DND-41 (cell line): Measurements from ENCODE around the gene MLC1.

ENCODE experiments used
- CTCF ChIP-seq: IDR thresholded peaks from 2 replicates; pipeline ENCODE4 v1.5.1; 2012; ENCODE audit warnings: borderline replicate concordance, low read length, moderate library complexity, mild to moderate bottlenecking; ENCODE audit not compliant: poor library complexity, severe bottlenecking; ENCODE audit errors: extremely low read depth
- EZH2 ChIP-seq: IDR thresholded peaks from 3 replicates; pipeline ENCODE4 v1.6.1; 2012; ENCODE audit warnings: borderline replicate concordance, low read depth, mild to moderate bottlenecking, moderate library complexity, low read length, inconsistent platforms; ENCODE audit not compliant: severe bottlenecking

- TF ChIP-seq EZH2 (no peak), CTCF (no peak)
Observed at GRCh38 chr22:50016988-50017700, 68.1 kb downstream of the MLC1 start.
